Neural cell (in vitro differentiated cells): ENCODE results near the gene TSHR. TPM values are rescaled to one million over a fixed set of nuclear protein-coding genes. Genes with fewer than 3 reads are reported as not detected.

ENCODE experiments used
- H2AFZ ChIP-seq: fragments of 200-600, 300-800 bp; sonication (generic), shearing (Covaris generic); 2 replicates; pipeline ENCODE4 v1.6.0; 2014; ENCODE audit warnings: low read depth, mild to moderate bottlenecking, antibody characterized with exemption, low read length, moderate library complexity
- H3F3A ChIP-seq: fragments of 200-600 bp; shearing (Covaris generic); 2 replicates; pipeline ENCODE4 v1.6.1; 2016; ENCODE audit warnings: mild to moderate bottlenecking, moderate library complexity, mixed read lengths, antibody characterized with exemption, low read length; ENCODE audit not compliant: insufficient read depth, poor library complexity, severe bottlenecking
- H3K27ac ChIP-seq: fragments of 200-600, 300-800 bp; sonication (generic), shearing (Covaris generic); 2 replicates; pipeline ENCODE4 v1.5.1; 2014; ENCODE audit warnings: mild to moderate bottlenecking, low read length, moderate library complexity
- H3K27me3 ChIP-seq: fragments of 300-800, 200-600 bp; sonication (generic), shearing (Covaris generic); 2 replicates; pipeline ENCODE4 v1.6.0; 2014; ENCODE audit warnings: mild to moderate bottlenecking, low read depth, low read length, moderate library complexity; ENCODE audit not compliant: insufficient read depth
- H3K36me3 ChIP-seq: fragments of 300-800, 200-600 bp; sonication (generic), shearing (Covaris generic); 2 replicates; pipeline ENCODE4 v1.5.1; 2014; ENCODE audit warnings: mild to moderate bottlenecking, antibody characterized with exemption, low read length, moderate library complexity; ENCODE audit not compliant: insufficient read depth
- H3K4me2 ChIP-seq: fragments of 300-800, 200-600 bp; sonication (generic), shearing (Covaris generic); 2 replicates; pipeline ENCODE4 v1.6.0; 2014; ENCODE audit warnings: mild to moderate bottlenecking, low read length
- H3K4me3 ChIP-seq: fragments of 300-800, 200-600 bp; sonication (generic), shearing (Covaris generic); 2 replicates; pipeline ENCODE4 v1.5.1; 2014; ENCODE audit warnings: mild to moderate bottlenecking, low read length, moderate library complexity
- H3K79me2 ChIP-seq: fragments of 200-600 bp; shearing (Covaris generic); replicated peaks from 2 replicates; pipeline ENCODE4 v1.6.0; 2014; ENCODE audit warnings: mild to moderate bottlenecking, low read length, moderate library complexity; ENCODE audit not compliant: insufficient read depth
- H3K9ac ChIP-seq: fragments of 300-800, 200-600 bp; sonication (generic), shearing (Covaris generic); 2 replicates; pipeline ENCODE4 v1.6.1; 2016; ENCODE audit warnings: mild to moderate bottlenecking, low read length, mixed read lengths
- H3K9me2 ChIP-seq: fragments of 200-600 bp; shearing (Covaris generic); 2 replicates; pipeline ENCODE4 v1.6.1; 2016; ENCODE audit warnings: mild to moderate bottlenecking, low read length, mixed read lengths; ENCODE audit not compliant: insufficient read depth
- H3K9me3 ChIP-seq: fragments of 200-600, 300-800 bp; sonication (generic), shearing (Covaris generic); 2 replicates; pipeline ENCODE4 v1.6.1; 2016; ENCODE audit warnings: mild to moderate bottlenecking, mixed run types, low read length, moderate library complexity, mixed read lengths
- H4K20me1 ChIP-seq: fragments of 200-600 bp; shearing (Covaris generic); 2 replicates; pipeline ENCODE4 v1.6.1; 2016; ENCODE audit warnings: mild to moderate bottlenecking, mixed run types; ENCODE audit not compliant: insufficient read depth
- CTCF ChIP-seq: fragments of 450-650 bp; IDR thresholded peaks from 2 replicates; pipeline ENCODE4 v1.5.1; 2014; ENCODE audit warnings: antibody characterized with exemption, mild to moderate bottlenecking, moderate library complexity; ENCODE audit not compliant: poor library complexity, severe bottlenecking
- EP300 ChIP-seq: fragments of 450-650 bp; conservative IDR thresholded peaks from 2 replicates; pipeline ENCODE4 v1.6.1; 2014; ENCODE audit warnings: antibody characterized with exemption, mild to moderate bottlenecking, moderate library complexity; ENCODE audit not compliant: poor library complexity, severe bottlenecking
- EZH2 ChIP-seq: fragments of 200-600, 300-800 bp; shearing (Covaris generic), sonication (generic); IDR thresholded peaks from 2 replicates; pipeline ENCODE4 v1.6.1; 2014; ENCODE audit warnings: antibody characterized with exemption, low read length, borderline replicate concordance, mild to moderate bottlenecking; ENCODE audit not compliant: insufficient read depth, poor library complexity, severe bottlenecking
- MXI1 ChIP-seq: fragments of 450-650 bp; conservative IDR thresholded peaks from 2 replicates; pipeline ENCODE4 v1.6.1; 2014; ENCODE audit warnings: antibody characterized with exemption, mild to moderate bottlenecking; ENCODE audit not compliant: poor library complexity, severe bottlenecking
- POLR2AphosphoS5 ChIP-seq: IDR thresholded peaks from 2 replicates; pipeline ENCODE4 v1.6.1; 2012
- RAD21 ChIP-seq: fragments of 450-650 bp; conservative IDR thresholded peaks from 2 replicates; pipeline ENCODE4 v1.6.1; 2014; ENCODE audit warnings: antibody characterized with exemption, mild to moderate bottlenecking, moderate library complexity
- REST ChIP-seq: IDR thresholded peaks from 2 replicates; pipeline ENCODE4 v1.6.1; 2012; ENCODE audit warnings: borderline replicate concordance
- SMC3 ChIP-seq: fragments of 450-650 bp; conservative IDR thresholded peaks from 2 replicates; pipeline ENCODE4 v1.6.1; 2014; ENCODE audit warnings: antibody characterized with exemption, mild to moderate bottlenecking, moderate library complexity; ENCODE audit not compliant: poor library complexity
- TAF1 ChIP-seq: IDR thresholded peaks from 2 replicates; pipeline ENCODE4 v1.6.1; 2012; ENCODE audit warnings: low read depth
- polyA plus RNA-seq: library from polyadenylated mRNA; depleted of rRNA; stranded (reverse); fragments of >200 nt; gene quantifications from 2 replicates; pipeline ENCODE4 v1.2.3, GENCODE V29; 2014

Gene TSHR
- polyA plus RNA-seq, 1 donor from 2014 or later: not detected

GRCh38 chr14:80930095-80930494, 25.3 kb upstream of the TSHR start:
- Histone ChIP-seq H4K20me1 (no peaks in the 10 kb centered on the region), H3K9me2 (no peaks in the 10 kb centered on the region), H3F3A (no peaks in the 10 kb centered on the region), H3K4me3 (no peak overlapping the region), H3K27me3 (no peaks in the 10 kb centered on the region), H3K79me2 (no peaks in the 10 kb centered on the region), H3K9ac (no peak overlapping the region), H3K27ac (no peak overlapping the region), H3K36me3 (no peaks in the 10 kb centered on the region), H2AFZ (no peak overlapping the region), H3K4me2 (no peak overlapping the region), H3K9me3 (no peaks in the 10 kb centered on the region)
- no peak for TF ChIP-seq SMC3
- no peak for TF ChIP-seq CTCF

GRCh38 chr14:80930836-80931389, 24.5 kb upstream of the TSHR start:
- Histone ChIP-seq H3K9me3 (no peaks in the 10 kb centered on the region), H3K27ac (no peak overlapping the region), H3K79me2 (no peaks in the 10 kb centered on the region), H3K9me2 (no peaks in the 10 kb centered on the region), H3K4me2 (no peak overlapping the region), H3K36me3 (no peaks in the 10 kb centered on the region), H3F3A (no peaks in the 10 kb centered on the region), H2AFZ (no peak overlapping the region), H3K27me3 (no peaks in the 10 kb centered on the region), H3K9ac (no peak overlapping the region), H4K20me1 (no peaks in the 10 kb centered on the region), H3K4me3 (no peak overlapping the region)
- TF ChIP-seq POLR2AphosphoS5 (no peak), SMC3 (no peak), REST (no peak), TAF1 (no peak), CTCF (no peak), EZH2 (no peak), RAD21 (no peak), MXI1 (no peak), EP300 (no peak)
